Right renal cortex interstitium (tissue), 3 donors: ENCODE data around the gene ELOVL7. TPM values are rescaled to one million over a fixed set of nuclear protein-coding genes. Genes with fewer than 3 reads are reported as not detected.
"Not testable (repeated sequence)": the region's sequence is repeated elsewhere in the genome, so short reads cannot be mapped to it uniquely, and the experiment has no call there.

Experiments
- DNase-seq, 3 donors: peaks; one replicate each; pipeline ENCODE4 v3.0.0-alpha.2; 2013; ENCODE audit warnings: low read depth in 3 of 3, low spot score in 2 of 3
- polyA plus RNA-seq, 3 donors: library from polyadenylated mRNA; unstranded; fragments of 120-200 nt; gene quantifications; one replicate each; pipeline ENCODE4 v1.2.1, GENCODE V29; 2013; ENCODE audit not compliant: insufficient read length in 3 of 3

The ELOVL7 gene
- 10 to 100 TPM; 18.6 to 19.6 (median 19.1) TPM for polyA plus RNA-seq

GRCh38 chr5:60843936-60844905, at the start of gene ELOVL7:
TSS of gene ELOVL7 (minus strand) at chr5:60844269. CDS start at chr5:60787397, 56,872 bp downstream.
- DNase-seq: peak; percentile 29 to 60 (median 53)

GRCh38 chr5:60893521-60893920, 49.5 kb upstream of the ELOVL7 start:
- no peak for DNase-seq

- DNase-seq: no peak
Observed at GRCh38 chr5:60891667-60892066, 47.6 kb upstream of the ELOVL7 start.

GRCh38 chr5:60888359-60889061, 44.4 kb upstream of the ELOVL7 start:
- DNase-seq: no peak

- DNase-seq: no peak
Observed at GRCh38 chr5:60887746-60888145, 43.7 kb upstream of the ELOVL7 start.

GRCh38 chr5:60887096-60887495, 43.0 kb upstream of the ELOVL7 start:
- no peak for DNase-seq

- no peak for DNase-seq
Observed at GRCh38 chr5:60886158-60886557, 42.1 kb upstream of the ELOVL7 start.

GRCh38 chr5:60883229-60883628, 39.2 kb upstream of the ELOVL7 start:
- DNase-seq: no peak

GRCh38 chr5:60872892-60873291, 28.8 kb upstream of the ELOVL7 start:
- DNase-seq: no peak

GRCh38 chr5:60870857-60871256, 26.8 kb upstream of the ELOVL7 start:
- DNase-seq: no peak

GRCh38 chr5:60860572-60860971, 16.5 kb upstream of the ELOVL7 start:
- not testable (repeated sequence) for DNase-seq

- DNase-seq: no peak
Observed at GRCh38 chr5:60856066-60856465, 12.0 kb upstream of the ELOVL7 start.

- no peak for DNase-seq
Observed at GRCh38 chr5:60852940-60853339, 8.9 kb upstream of the ELOVL7 start.

- DNase-seq: no peak
Observed at GRCh38 chr5:60852317-60852716, 8.2 kb upstream of the ELOVL7 start.

GRCh38 chr5:60851626-60852025, 7.6 kb upstream of the ELOVL7 start:
- no peak for DNase-seq

- DNase-seq: no peak
Observed at GRCh38 chr5:60846298-60846697, 2.2 kb upstream of the ELOVL7 start.

- DNase-seq: peak in 1 of 3 donors; percentile 8
Observed at GRCh38 chr5:60843386-60843935, 608 bp downstream of the ELOVL7 start.

- DNase-seq: peak in 1 of 3 donors; percentile 6
Observed at GRCh38 chr5:60842871-60843385, 1.1 kb downstream of the ELOVL7 start.

- no peak for DNase-seq
Observed at GRCh38 chr5:60841361-60841760, 2.7 kb downstream of the ELOVL7 start.

- DNase-seq: no peak
Observed at GRCh38 chr5:60836131-60836530, 7.9 kb downstream of the ELOVL7 start.

GRCh38 chr5:60835554-60835953, 8.5 kb downstream of the ELOVL7 start:
- DNase-seq: no peak
